Measurements from ENCODE around the gene FBXL3.

GRCh38 chr13:76994281-76994680 is 32.7 kb downstream of the FBXL3 start:
- TF ChIP-seq EZH2 (IDR thresholded peaks at IDR 0.05; ENCODE audit: low read length, missing control alignments) (no peak), CTCF (conservative IDR thresholded peaks at IDR 0.05 in 1 of 2, IDR thresholded peaks at IDR 0.05 in 1 of 2; ENCODE audit: low read depth in 1 of 2, low read length in 2 of 2) (no peak)
